Calu3 (cell line): ENCODE measurements around the gene GNG8. TPM values are rescaled to one million over a fixed set of nuclear protein-coding genes. Genes with fewer than 3 reads are reported as not detected.

Experiments
- BruUV-seq: library from RNA; stranded (reverse); fragments of 400-500 nt; replicated peaks from 2 replicates; lab custom pipeline; 2021; lab: Mats Ljungman, UMichigan
- CTCF ChIA-PET: fragments of 300-600 bp; sonication (Branson Sonifier 250); formaldehyde crosslinking; loops from one replicate; lab custom pipeline; 2022; ENCODE audit warnings: antibody characterized with exemption; lab: Charles Lee
- DNase-seq: peaks from one replicate; pipeline ENCODE4 v3.0.0; 2022
- H3K27ac Mint-ChIP-seq: one replicate; pipeline ENCODE4 v1.8.0; 2022; ENCODE audit warnings: mixed read lengths; ENCODE audit not compliant: unreplicated experiment
- H3K27me3 Mint-ChIP-seq: one replicate; pipeline ENCODE4 v1.8.0; 2022; ENCODE audit warnings: mixed read lengths; ENCODE audit not compliant: unreplicated experiment
- H3K36me3 Mint-ChIP-seq: one replicate; pipeline ENCODE4 v1.8.0; 2022; ENCODE audit warnings: mild to moderate bottlenecking, moderate library complexity, mixed read lengths; ENCODE audit not compliant: insufficient read depth, unreplicated experiment
- H3K4me1 Mint-ChIP-seq: one replicate; pipeline ENCODE4 v1.8.0; 2022; ENCODE audit warnings: mild to moderate bottlenecking, low read depth, mixed read lengths; ENCODE audit not compliant: unreplicated experiment
- H3K4me3 Mint-ChIP-seq: one replicate; pipeline ENCODE4 v1.8.0; 2022; ENCODE audit warnings: mild to moderate bottlenecking, low read depth, moderate library complexity, mixed read lengths; ENCODE audit not compliant: unreplicated experiment
- H3K9me3 Mint-ChIP-seq: one replicate; pipeline ENCODE4 v1.8.0; 2022; ENCODE audit warnings: low read depth, mixed read lengths; ENCODE audit not compliant: unreplicated experiment
- CTCF ChIP-seq: fragments of 200-600 bp; IDR thresholded peaks from one replicate; pipeline ENCODE4 v1.8.0; 2022; ENCODE audit warnings: antibody characterized with exemption; ENCODE audit not compliant: unreplicated experiment
- intact Hi-C: fragments of 100-400 bp; cut with micrococcal nuclease; formaldehyde crosslinking; loops from one replicate; pipeline ENCODE4 v1.10.0; 2022; ENCODE audit not compliant: unreplicated experiment
- total RNA-seq: library from RNA; stranded (reverse); gene quantifications from 2 replicates; pipeline ENCODE4 v1.2.3, GENCODE V29; 2022

Gene GNG8
- total RNA-seq, 1 experiment from 2014 or later, result not detected

- H3K4me3 Mint-ChIP-seq, result peak overlapping the region; percentile 13
- CTCF ChIA-PET, result interaction anchor here (1.0 to 1.3 kb wide), 2 partner anchors 17 to 20 kb away, joined by 3 to 5 read pairs; no protein-coding TSS in a partner anchor
- H3K36me3 Mint-ChIP-seq, result no peaks in the 10 kb centered on the region
- peak; percentile 97 for DNase-seq
- no peak overlapping the region for H3K27ac Mint-ChIP-seq
- H3K9me3 Mint-ChIP-seq, result no peaks in the 10 kb centered on the region
- H3K4me1 Mint-ChIP-seq, result peaks cover 10% of the 10 kb centered on the region
- intact Hi-C loops, result no loop called here
- no peak for TF ChIP-seq CTCF
- BruUV-seq, result no TSS peak
- peaks cover 46% of the 10 kb centered on the region for H3K27me3 Mint-ChIP-seq
These were observed 1.9 kb downstream of the GNG8 start for GRCh38 chr19:46634045-46634655.

DNA sequence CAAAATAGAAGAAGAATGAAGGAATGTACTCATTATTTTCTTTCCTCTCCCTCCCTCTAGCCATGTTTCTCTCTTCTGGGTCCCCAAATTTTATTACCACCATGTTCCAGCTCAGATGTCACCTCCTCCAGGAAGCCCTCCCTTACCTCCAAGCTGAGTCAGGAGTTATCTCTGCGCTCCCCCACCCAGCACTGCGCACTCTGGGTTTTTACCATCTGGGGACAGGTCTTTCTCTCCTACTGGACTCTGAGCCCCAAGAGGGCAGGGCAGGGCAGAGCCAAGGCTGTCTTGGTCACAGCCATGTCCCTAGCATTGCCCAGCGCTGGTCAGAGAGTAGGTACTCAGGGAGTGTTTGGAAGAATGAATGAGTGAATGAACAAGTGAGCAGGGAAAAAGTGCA, 2.9 kb downstream of the GNG8 start:
- Mint-ChIP-seq H3K36me3 (no peaks in the 10 kb centered on the region), H3K4me1 (peaks cover 10% of the 10 kb centered on the region), H3K9me3 (no peaks in the 10 kb centered on the region), H3K27ac (peak overlapping the region; percentile 7), H3K27me3 (peaks cover 48% of the 10 kb centered on the region), H3K4me3 (peak overlapping the region; percentile 13)
- intact Hi-C loops, result no loop called here
- TF ChIP-seq CTCF, result no peak
- DNase-seq, result no peak
- CTCF ChIA-PET, result interaction anchor here (1.3 kb wide), 1 partner anchor 16 kb away, joined by 5 read pairs; no protein-coding TSS in a partner anchor
- no TSS peak for BruUV-seq

DNA sequence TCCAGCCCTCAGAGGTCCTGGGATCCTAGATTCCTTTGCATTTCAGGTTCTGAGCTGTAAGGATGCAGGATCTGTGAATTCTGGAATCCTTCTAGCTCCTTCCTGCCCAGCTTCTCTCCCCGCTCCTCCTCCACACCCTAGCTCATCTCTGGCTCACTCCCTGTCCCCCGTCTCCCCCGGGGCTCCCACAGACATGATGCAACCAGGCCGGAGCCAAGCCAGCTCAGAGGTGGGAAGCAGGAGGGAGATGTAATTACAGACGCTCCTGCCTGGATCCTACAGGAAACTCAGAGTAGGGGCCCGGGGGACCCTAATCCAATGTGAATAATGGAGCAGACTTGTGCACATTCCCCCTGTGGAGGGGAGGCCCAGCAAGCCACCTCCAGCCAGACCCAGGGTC, 4.5 kb downstream of the GNG8 start:
- no peak overlapping the region for H3K27ac Mint-ChIP-seq
- intact Hi-C loops, result no loop called here

DNA sequence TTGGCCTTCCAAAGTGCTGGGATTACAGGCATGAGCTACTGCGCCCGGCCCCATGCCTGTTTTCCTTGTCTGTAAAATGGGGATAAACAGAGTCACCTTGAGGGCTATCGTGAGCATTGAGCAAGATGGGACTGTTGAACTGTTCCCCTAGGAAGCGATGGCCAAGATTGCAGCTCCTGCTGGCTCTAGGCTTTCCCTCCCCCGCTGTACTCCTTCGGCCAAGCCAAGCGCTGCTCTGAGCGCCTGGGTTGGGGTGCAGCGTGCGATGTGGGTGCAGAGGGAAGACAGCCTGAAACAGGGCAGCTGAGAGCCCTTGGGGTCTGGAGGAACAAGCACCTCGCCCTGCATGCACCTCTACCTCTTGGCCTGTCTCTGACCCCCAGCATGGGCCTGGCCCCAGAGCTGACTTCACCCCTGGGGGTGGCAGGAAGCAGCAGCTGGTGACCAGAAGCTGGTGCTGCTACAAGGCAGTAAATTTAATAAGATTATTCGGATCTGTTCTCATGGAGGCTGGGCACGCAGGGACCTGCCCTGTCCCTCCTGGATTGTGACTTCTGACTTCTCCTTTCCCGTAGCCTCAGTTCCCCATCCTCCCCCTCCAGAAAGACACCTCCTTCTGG, 5.3 kb downstream of the GNG8 start:
- H3K9me3 Mint-ChIP-seq, result no peaks in the 10 kb centered on the region
- DNase-seq, result no peak
- intact Hi-C loops, result no loop called here
- H3K36me3 Mint-ChIP-seq, result peaks cover 6% of the 10 kb centered on the region
- TF ChIP-seq CTCF, result no peak
- H3K4me3 Mint-ChIP-seq, result no peak overlapping the region
- H3K27me3 Mint-ChIP-seq, result peaks cover 58% of the 10 kb centered on the region
- CTCF ChIA-PET, result interaction anchor here (0.6 to 1.2 kb wide), 2 partner anchors 30 to 562 kb away, joined by 3 to 4 read pairs; partner anchors contain the start of gene DACT3
- no peak overlapping the region for H3K27ac Mint-ChIP-seq
- BruUV-seq, result no TSS peak
- H3K4me1 Mint-ChIP-seq, result peaks cover 10% of the 10 kb centered on the region

More for the DNA sequence above, 4.5 kb downstream of the GNG8 start:
- no peak for TF ChIP-seq CTCF
- no peak overlapping the region for H3K4me3 Mint-ChIP-seq
- H3K4me1 Mint-ChIP-seq, result peaks cover 10% of the 10 kb centered on the region
- peaks cover 6% of the 10 kb centered on the region for H3K36me3 Mint-ChIP-seq
- H3K9me3 Mint-ChIP-seq, result no peaks in the 10 kb centered on the region
- DNase-seq, result no peak
- CTCF ChIA-PET, result interaction anchor here (1.2 kb wide), 1 partner anchor 30 kb away, joined by 4 read pairs; the partner anchor contains the start of gene DACT3
- peaks cover 58% of the 10 kb centered on the region for H3K27me3 Mint-ChIP-seq
- no TSS peak for BruUV-seq
